ENCODE results near the gene ADAP1. TPM values are rescaled to one million over a fixed set of nuclear protein-coding genes. Genes with fewer than 3 reads are reported as not detected.

The ADAP1 gene
- total RNA-seq, 1 experiment from 2014 or later: 6.2 TPM

DNA sequence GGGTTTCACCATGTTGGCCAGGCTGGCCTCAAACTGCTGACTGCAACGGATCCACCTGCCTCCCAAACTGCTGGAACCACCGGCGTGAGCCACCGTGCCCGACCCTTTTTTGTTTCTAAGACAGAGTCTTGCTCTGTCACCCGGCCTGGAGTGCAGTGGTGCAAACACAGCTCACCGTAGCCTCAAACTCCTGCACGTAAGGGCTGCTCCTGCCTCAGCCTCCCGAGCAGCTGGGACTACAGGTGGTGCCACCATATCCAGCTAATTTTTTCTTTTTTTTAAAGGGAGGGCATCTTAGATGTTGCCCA, 36.4 kb downstream of the ADAP1 start:
- Histone ChIP-seq H3K23me2 (ENCODE audit: insufficient read length, low read depth, low read length, poor library complexity, severe bottlenecking) (no peaks in the 10 kb centered on the region), H2BK12ac (ENCODE audit: insufficient read length, low read depth, low read length) (no peak overlapping the region), H3K79me1 (ENCODE audit: insufficient read depth, low read depth, low read length, poor library complexity, severe bottlenecking) (no peaks in the 10 kb centered on the region), H4K20me1 (ENCODE audit: control insufficient read depth, insufficient read depth, insufficient read length) (no peaks in the 10 kb centered on the region), H2BK15ac (ENCODE audit: low read depth, low read length) (no peak overlapping the region), H3K18ac (ENCODE audit: insufficient read length, low read depth, low read length) (no peak overlapping the region), H3K23ac (ENCODE audit: insufficient read length, low read depth, low read length) (no peak overlapping the region), H3K4ac (ENCODE audit: low read depth, low read length) (no peak overlapping the region), H4K8ac (replicated peaks; ENCODE audit: insufficient read length, low read depth, low read length) (no peak overlapping the region), H2BK5ac (ENCODE audit: insufficient read length, low read length) (no peak overlapping the region), H3K14ac (ENCODE audit: insufficient read depth, low read length) (no peak overlapping the region), H3K9me3 (ENCODE audit: control insufficient read depth, low read depth, low read length) (no peaks in the 10 kb centered on the region), H3K4me2 (ENCODE audit: insufficient read depth, insufficient read length, low read length) (no peak overlapping the region), H3K79me2 (ENCODE audit: insufficient read depth, low read length) (no peaks in the 10 kb centered on the region), H3K27ac (ENCODE audit: insufficient read length, low read depth, low read length) (no peak overlapping the region), H3K9ac (ENCODE audit: extremely low read depth, insufficient read length, low read length) (no peak overlapping the region), H4K5ac (ENCODE audit: insufficient read length, low read depth, low read length) (no peak overlapping the region), H2BK120ac (ENCODE audit: low read depth, low read length, poor library complexity, severe bottlenecking) (no peak overlapping the region), H4K91ac (ENCODE audit: insufficient read length, low read depth, low read length) (no peak overlapping the region), H3K27me3 (ENCODE audit: insufficient read depth, low read length) (no peaks in the 10 kb centered on the region), H3K56ac (ENCODE audit: insufficient read length, low read depth, low read length) (no peak overlapping the region), H3K4me1 (ENCODE audit: insufficient read depth, low read length) (no peaks in the 10 kb centered on the region), H2AFZ (ENCODE audit: low read length) (no peak overlapping the region), H2BK20ac (ENCODE audit: low read depth, low read length, poor library complexity, severe bottlenecking) (no peak overlapping the region), H3T11ph (ENCODE audit: low read length) (no peak overlapping the region), H2AK5ac (ENCODE audit: insufficient read length, low read length) (no peak overlapping the region)
- TF ChIP-seq CTCF (conservative IDR thresholded peaks at IDR 0.05): no peak
- no peak overlapping the region for H3K4me3 Mint-ChIP-seq
- H3K27ac Mint-ChIP-seq: no peak overlapping the region
- H3K36me3 Mint-ChIP-seq (ENCODE audit: insufficient read depth in 1 of 3, low read depth in 3 of 3): no peaks in the 10 kb centered on the region
- WGBS (ENCODE audit: extremely low coverage, insufficient read length, low lambda C conversion rate): no CpG with 5 or more reads among the region's 9 CpGs
- peaks cover 4% of the 10 kb centered on the region in 2 experiments; a peak in 3 of 4 replicates for H3K4me1 Mint-ChIP-seq
- no peaks in the 10 kb centered on the region; a peak in 1 of 5 replicates for H3K9me3 Mint-ChIP-seq
- H3K27me3 Mint-ChIP-seq (ENCODE audit: low read depth): no peaks in the 10 kb centered on the region; the same call in 1 of the 2 replicates
- DNase-seq: no peak

Measured in H9 (cell line).